Tibial artery (tissue), 4 donors: ENCODE results near the gene YTHDF1.

Experiments used
- DNase-seq, 2 donors: peaks; one replicate each; pipeline ENCODE4 v3.0.0-alpha.2; 2019
- H3K27ac ChIP-seq, 2 donors: fragments of 200-600 bp; sonication (generic) in 1 of 2; 1 replicate in 1 of 2; 2 replicates in 1 of 2; pipeline ENCODE4 v1.5.1; 2018 to 2019; ENCODE audit warnings: mild to moderate bottlenecking in 1 of 2
- H3K27me3 ChIP-seq, 2 donors: fragments of 200-600 bp; sonication (generic) in 1 of 2; one replicate each; pipeline versions ENCODE4 v1.5.1 to v1.6.0; 2016 to 2019
- H3K36me3 ChIP-seq, 3 donors: fragments of 200-600 bp; sonication (generic) in 2 of 3; one replicate each; pipeline ENCODE4 v1.5.1; 2016 to 2019; ENCODE audit warnings: mild to moderate bottlenecking in 2 of 3
- H3K4me1 ChIP-seq, 4 donors: fragments of 200-600 bp; sonication (generic) in 2 of 4; 1 replicate in 3 of 4; 2 replicates in 1 of 4; pipeline ENCODE4 v1.5.1; 2016 to 2019
- H3K4me3 ChIP-seq, 2 donors: fragments of 200-600 bp; sonication (generic) in 1 of 2; 1 replicate in 1 of 2; 2 replicates in 1 of 2; pipeline ENCODE4 v1.5.1; 2018 to 2019; ENCODE audit warnings: mild to moderate bottlenecking in 2 of 2
- H3K9me3 ChIP-seq, 3 donors: fragments of 200-600 bp; sonication (generic) in 1 of 3; one replicate each; pipeline ENCODE4 v1.5.1; 2016 to 2019
- intact Hi-C: fragments of 100-400 bp; cut with DNase I; formaldehyde crosslinking; loops from one replicate; pipeline ENCODE4 v1.15.0; 2023; ENCODE audit warnings: low total_unique reads
- TF ChIP-seq, protein P1 (sequence below), 2 experiments: fragments of 200-600 bp in 1 of 2; fragments of 450-650 bp in 1 of 2; IDR thresholded peaks; one replicate each; pipeline ENCODE4 v1.5.1; 2017 to 2019; ENCODE audit warnings: antibody characterized with exemption in 2 of 2, mild to moderate bottlenecking in 1 of 2, moderate library complexity in 1 of 2

YTHDF1 gene

GRCh38 chr20:63240004-63240403 lies 24.1 kb upstream of the YTHDF1 start:
- DNase-seq = no peak
- peaks cover 0 to 86% of the 10 kb centered on the region in 2 donors for H3K27me3 ChIP-seq
- intact Hi-C loops = no loop called here
- no peak overlapping the region for H3K27ac ChIP-seq
- no peaks in the 10 kb centered on the region for H3K4me1 ChIP-seq
- no peaks in the 10 kb centered on the region for H3K9me3 ChIP-seq
- no peaks in the 10 kb centered on the region for H3K36me3 ChIP-seq
- TF ChIP-seq, protein P1, sequence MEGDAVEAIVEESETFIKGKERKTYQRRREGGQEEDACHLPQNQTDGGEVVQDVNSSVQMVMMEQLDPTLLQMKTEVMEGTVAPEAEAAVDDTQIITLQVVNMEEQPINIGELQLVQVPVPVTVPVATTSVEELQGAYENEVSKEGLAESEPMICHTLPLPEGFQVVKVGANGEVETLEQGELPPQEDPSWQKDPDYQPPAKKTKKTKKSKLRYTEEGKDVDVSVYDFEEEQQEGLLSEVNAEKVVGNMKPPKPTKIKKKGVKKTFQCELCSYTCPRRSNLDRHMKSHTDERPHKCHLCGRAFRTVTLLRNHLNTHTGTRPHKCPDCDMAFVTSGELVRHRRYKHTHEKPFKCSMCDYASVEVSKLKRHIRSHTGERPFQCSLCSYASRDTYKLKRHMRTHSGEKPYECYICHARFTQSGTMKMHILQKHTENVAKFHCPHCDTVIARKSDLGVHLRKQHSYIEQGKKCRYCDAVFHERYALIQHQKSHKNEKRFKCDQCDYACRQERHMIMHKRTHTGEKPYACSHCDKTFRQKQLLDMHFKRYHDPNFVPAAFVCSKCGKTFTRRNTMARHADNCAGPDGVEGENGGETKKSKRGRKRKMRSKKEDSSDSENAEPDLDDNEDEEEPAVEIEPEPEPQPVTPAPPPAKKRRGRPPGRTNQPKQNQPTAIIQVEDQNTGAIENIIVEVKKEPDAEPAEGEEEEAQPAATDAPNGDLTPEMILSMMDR (IDR thresholded peaks at IDR 0.05) = no peak
- no peak overlapping the region for H3K4me3 ChIP-seq

DNA sequence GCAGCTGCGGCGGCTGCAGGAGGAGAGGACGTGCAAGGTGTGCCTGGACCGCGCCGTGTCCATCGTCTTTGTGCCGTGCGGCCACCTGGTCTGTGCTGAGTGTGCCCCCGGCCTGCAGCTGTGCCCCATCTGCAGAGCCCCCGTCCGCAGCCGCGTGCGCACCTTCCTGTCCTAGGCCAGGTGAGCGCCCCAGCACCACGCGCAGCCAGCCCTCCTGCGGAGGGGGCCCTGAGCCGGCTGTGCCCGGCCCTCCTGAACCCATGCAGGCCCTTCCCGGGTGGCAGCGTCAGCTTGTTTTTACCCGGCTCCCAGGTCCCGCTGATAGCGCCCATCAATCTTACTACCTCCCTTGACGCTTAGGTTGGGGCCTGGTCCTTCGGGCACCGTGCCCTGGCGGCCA lies 23.5 kb upstream of the YTHDF1 start:
- TF ChIP-seq, protein P1 (IDR thresholded peaks at IDR 0.05) = no peak
- Histone ChIP-seq H3K36me3 (no peaks in the 10 kb centered on the region), H3K9me3 (no peaks in the 10 kb centered on the region), H3K27ac (no peak overlapping the region), H3K4me3 (no peak overlapping the region), H3K27me3 (peaks cover 0 to 86% of the 10 kb centered on the region in 2 donors), H3K4me1 (no peaks in the 10 kb centered on the region)
- intact Hi-C loops = no loop called here
- DNase-seq = no peak

DNA sequence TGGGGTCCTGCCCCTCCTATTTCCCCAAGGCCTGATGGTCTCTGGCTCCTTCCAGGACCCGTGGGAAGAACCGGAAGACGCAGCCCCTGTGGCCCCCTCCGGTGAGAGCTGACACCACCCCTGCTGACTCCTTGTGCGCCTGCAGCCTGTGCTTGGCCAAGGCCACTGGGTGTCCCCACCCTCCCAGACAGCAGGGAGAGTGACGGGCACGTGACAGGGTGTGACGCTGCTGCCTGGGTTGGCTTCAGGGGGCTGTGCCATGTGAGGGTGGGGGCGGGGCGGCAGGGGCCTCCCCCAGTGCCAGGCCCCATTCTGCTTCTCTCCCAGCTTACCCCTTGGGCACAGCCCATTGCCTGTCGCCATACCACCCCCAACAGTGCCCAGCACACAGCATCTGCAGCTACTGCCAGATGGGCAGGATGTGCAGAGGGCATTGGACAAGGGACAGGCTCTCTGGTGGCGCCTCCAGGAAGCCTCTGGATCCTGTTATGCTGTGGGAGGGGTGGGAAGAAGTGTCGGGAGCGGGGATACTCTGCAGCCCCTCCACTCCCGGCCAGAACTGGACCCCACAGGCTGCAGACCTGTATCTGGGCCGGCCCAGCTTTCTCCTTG lies 22.7 kb upstream of the YTHDF1 start:
- Histone ChIP-seq H3K4me3 (no peak overlapping the region), H3K27ac (no peak overlapping the region), H3K36me3 (no peaks in the 10 kb centered on the region), H3K9me3 (no peaks in the 10 kb centered on the region), H3K4me1 (no peaks in the 10 kb centered on the region), H3K27me3 (peaks cover 0 to 87% of the 10 kb centered on the region in 2 donors)
- intact Hi-C loops = no loop called here
- no peak for DNase-seq
- TF ChIP-seq, protein P1 (IDR thresholded peaks at IDR 0.05) = no peak

DNA sequence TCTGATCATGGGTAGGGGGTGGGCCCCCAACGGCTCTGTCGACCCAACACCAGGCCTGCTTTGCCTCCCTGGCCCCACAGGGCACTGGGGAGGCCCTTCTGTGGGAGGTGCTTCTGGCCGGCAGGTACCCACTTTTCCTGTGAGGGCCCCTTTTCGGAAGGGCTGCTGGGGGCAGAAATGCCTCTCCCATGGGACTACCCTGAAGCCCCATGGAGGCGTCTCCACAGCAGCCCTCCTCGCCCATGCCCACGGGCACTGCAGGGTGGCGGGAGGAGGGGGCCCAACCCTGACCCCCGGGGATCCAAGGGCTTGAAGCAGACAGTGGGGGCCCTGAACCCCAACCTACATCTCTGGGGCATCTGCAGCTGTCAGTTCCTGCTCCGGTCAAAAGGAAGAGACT lies 22.1 kb upstream of the YTHDF1 start:
- DNase-seq = no peak
- intact Hi-C loops = no loop called here
- Histone ChIP-seq H3K36me3 (no peaks in the 10 kb centered on the region), H3K27ac (no peak overlapping the region), H3K4me3 (no peak overlapping the region), H3K9me3 (no peaks in the 10 kb centered on the region), H3K27me3 (peaks cover 0 to 87% of the 10 kb centered on the region in 2 donors), H3K4me1 (no peaks in the 10 kb centered on the region)
- TF ChIP-seq, protein P1 (IDR thresholded peaks at IDR 0.05) = no peak

DNA sequence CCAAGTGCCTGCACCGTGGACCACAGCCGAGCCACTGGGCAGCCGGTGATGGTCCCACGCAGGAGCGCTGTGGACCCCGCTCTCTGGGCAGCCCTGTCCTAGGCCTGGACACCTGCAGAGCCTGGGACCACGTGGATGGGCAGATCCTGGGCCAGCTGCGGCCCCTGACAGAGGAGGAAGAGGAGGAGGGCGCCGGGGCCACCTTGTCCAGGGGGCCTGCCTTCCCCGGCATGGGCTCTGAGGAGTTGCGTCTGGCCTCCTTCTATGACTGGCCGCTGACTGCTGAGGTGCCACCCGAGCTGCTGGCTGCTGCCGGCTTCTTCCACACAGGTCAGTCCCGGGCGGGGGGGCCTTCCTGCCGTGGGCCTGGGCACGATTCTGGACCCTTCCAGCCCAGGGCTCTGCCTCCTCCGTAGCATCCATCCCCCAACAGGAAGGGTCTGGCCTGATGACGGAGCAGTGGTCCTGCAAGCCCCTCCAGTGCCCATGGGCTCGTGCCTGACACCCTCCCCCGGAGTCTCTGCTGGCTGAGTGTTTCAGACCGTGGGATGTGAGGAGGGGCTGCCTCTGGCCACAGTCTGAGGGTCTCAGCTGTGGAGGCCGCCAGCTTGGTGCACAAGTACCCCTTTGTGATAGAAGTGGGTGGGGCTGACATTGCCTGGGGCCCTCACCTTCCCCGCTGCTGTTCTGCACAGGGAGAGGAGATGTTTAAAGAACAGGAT lies 20.3 kb upstream of the YTHDF1 start:
- no peak for DNase-seq
- Histone ChIP-seq H3K36me3 (no peaks in the 10 kb centered on the region), H3K9me3 (no peaks in the 10 kb centered on the region), H3K27ac (no peak overlapping the region), H3K4me3 (no peak overlapping the region), H3K27me3 (peaks cover 0 to 86% of the 10 kb centered on the region in 2 donors), H3K4me1 (no peaks in the 10 kb centered on the region)
- intact Hi-C loops = no loop called here
- TF ChIP-seq, protein P1 (IDR thresholded peaks at IDR 0.05) = no peak
